Mesodermal cell (in vitro differentiated cells): ENCODE results near the gene UBAP2L.
"Not testable (repeated sequence)": the region's sequence is repeated elsewhere in the genome, so short reads cannot be mapped to it uniquely, and the experiment has no call there.

ENCODE experiments used
- H3K27ac ChIP-seq: 2 replicates; pipeline ENCODE4 v1.7.0; 2013; ENCODE audit warnings: mild to moderate bottlenecking, low read depth, low read length, moderate library complexity; ENCODE audit not compliant: severe bottlenecking
- H3K36me3 ChIP-seq: 2 replicates; pipeline ENCODE4 v1.7.1; 2013; ENCODE audit warnings: mild to moderate bottlenecking, low read length, moderate library complexity; ENCODE audit not compliant: control insufficient read depth, insufficient read depth
- H3K4me1 ChIP-seq: one replicate; pipeline ENCODE4 v1.7.1; 2013; ENCODE audit warnings: mild to moderate bottlenecking, low read length; ENCODE audit not compliant: insufficient read depth, control insufficient read depth, poor library complexity, severe bottlenecking
- H3K4me3 ChIP-seq: 2 replicates; pipeline ENCODE4 v1.7.0; 2013; ENCODE audit warnings: low read length, control low read depth, mild to moderate bottlenecking; ENCODE audit not compliant: insufficient read depth, poor library complexity, severe bottlenecking; ENCODE audit errors: extremely low read depth
- H3K9me3 ChIP-seq: 2 replicates; pipeline ENCODE4 v1.7.1; 2013; ENCODE audit warnings: mild to moderate bottlenecking, low read length, moderate library complexity; ENCODE audit not compliant: control insufficient read depth
- WGBS, 2 experiments: methylation state at CpG; one replicate each; pipeline ENCODE4 v1.1.5; 2013; ENCODE audit warnings: missing lambda C conversion rate in 2 of 2; ENCODE audit not compliant: insufficient coverage in 2 of 2; 5-methylcytosine and 5-hydroxymethylcytosine counted together

UBAP2L gene

DNA sequence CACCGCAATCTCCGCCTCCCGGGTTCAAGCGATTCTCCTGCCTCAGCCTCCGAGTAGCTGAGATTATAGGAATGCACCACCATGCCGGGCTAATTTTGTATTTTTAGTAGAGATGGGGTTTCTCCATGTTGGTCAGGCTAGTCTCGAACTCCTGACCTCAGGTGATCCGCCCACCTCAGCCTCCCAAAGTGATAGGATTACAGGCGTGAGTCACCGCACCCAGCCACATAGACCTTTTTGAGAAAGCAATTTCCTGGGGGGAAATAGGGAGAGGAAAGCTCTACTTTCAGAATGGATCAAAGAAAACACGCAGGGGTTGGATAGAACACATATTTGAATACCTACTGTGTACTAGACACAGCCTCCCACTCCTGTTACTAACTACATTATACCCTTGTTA is 15.0 kb upstream of the UBAP2L start:
- H3K4me1 ChIP-seq, H3K9me3 ChIP-seq, H3K4me3 ChIP-seq: not testable (repeated sequence)
- WGBS, 2 experiments, result 84 to 89% methylated on average over 7 of the region's 11 CpGs
- Histone ChIP-seq H3K27ac (peak overlapping the region; percentile 45), H3K36me3 (peaks cover 51% of the 10 kb centered on the region)

- no peak within 1 kb of the TSS for H3K4me3 ChIP-seq
- no peaks in the 10 kb centered on the region for H3K9me3 ChIP-seq
- H3K36me3 ChIP-seq, result peaks cover 55% of the 10 kb centered on the region
- H3K27ac ChIP-seq, result peak within 1 kb of the TSS; percentile 51
- WGBS, 2 experiments, result no CpG with 5 or more reads among the region's 1 CpG
- no peaks in the 10 kb centered on the region for H3K4me1 ChIP-seq
Observed at GRCh38 chr1:154206196-154206595, 14.6 kb upstream of the UBAP2L start, which contains the start of gene CFAP141. Gene CFAP141, minus strand, starts transcription at chr1:154206333. Its CDS starts 26 bp downstream, at chr1:154206307.

- 97% methylated on average over 4 to 9 of the region's 9 CpGs for WGBS, 2 experiments
- peaks cover 64% of the 10 kb centered on the region for H3K36me3 ChIP-seq
Observed at GRCh38 chr1:154207262-154207661, 13.5 kb upstream of the UBAP2L start.

GRCh38 chr1:154208677-154209388 is 11.9 kb upstream of the UBAP2L start:
- Histone ChIP-seq H3K4me1 (no peaks in the 10 kb centered on the region), H3K27ac (no peak overlapping the region), H3K9me3 (no peaks in the 10 kb centered on the region), H3K36me3 (peaks cover 80% of the 10 kb centered on the region), H3K4me3 (no peak overlapping the region)
- WGBS, 2 experiments, result 97 to 100% methylated on average over 3 of the region's 5 CpGs

More at GRCh38 chr1:154207262-154207661, 13.5 kb upstream of the UBAP2L start:
- H3K4me1 ChIP-seq, result no peaks in the 10 kb centered on the region
- peak overlapping the region; percentile 51 for H3K27ac ChIP-seq
- no peak overlapping the region for H3K4me3 ChIP-seq
- no peaks in the 10 kb centered on the region for H3K9me3 ChIP-seq

- no peaks in the 10 kb centered on the region for H3K9me3 ChIP-seq
- H3K4me3 ChIP-seq, result no peak overlapping the region
- no peak overlapping the region for H3K27ac ChIP-seq
- peaks cover 83% of the 10 kb centered on the region for H3K36me3 ChIP-seq
- WGBS, 2 experiments, result 96 to 99% methylated on average over 8 to 9 of the region's 10 CpGs
- H3K4me1 ChIP-seq, result no peaks in the 10 kb centered on the region
Observed at GRCh38 chr1:154212083-154212482, 8.7 kb upstream of the UBAP2L start.

DNA sequence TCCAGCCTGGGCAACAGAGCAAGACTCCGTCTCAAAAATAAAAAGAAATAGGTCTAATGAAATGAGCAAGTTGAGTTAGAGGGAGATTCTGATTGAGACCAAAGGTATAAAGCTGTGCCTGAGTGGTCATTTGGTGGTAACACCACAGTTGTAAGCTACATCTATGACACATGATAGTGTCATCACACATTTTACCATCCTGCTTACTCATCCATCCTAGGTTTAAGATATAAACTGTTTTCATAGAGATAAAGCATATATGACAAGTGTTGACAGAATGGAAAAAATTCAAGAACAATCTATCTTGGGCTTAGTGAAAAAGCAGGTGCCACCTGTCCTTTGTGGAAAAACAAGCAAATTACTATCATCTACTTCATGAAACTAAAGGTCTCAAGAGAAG is 7.5 kb upstream of the UBAP2L start:
- 80 to 100% methylated on average over 1 of the region's 1 CpG for WGBS, 2 experiments
- Histone ChIP-seq H3K4me1 (no peaks in the 10 kb centered on the region), H3K36me3 (peaks cover 83% of the 10 kb centered on the region), H3K27ac (no peak overlapping the region), H3K9me3 (no peaks in the 10 kb centered on the region), H3K4me3 (no peak overlapping the region)

GRCh38 chr1:154218545-154218944 is 2.2 kb upstream of the UBAP2L start:
- H3K4me3 ChIP-seq, result peak overlapping the region; percentile 91
- WGBS, 2 experiments, result 94 to 100% methylated on average over 3 of the region's 3 CpGs
- H3K36me3 ChIP-seq, result peaks cover 55% of the 10 kb centered on the region

DNA sequence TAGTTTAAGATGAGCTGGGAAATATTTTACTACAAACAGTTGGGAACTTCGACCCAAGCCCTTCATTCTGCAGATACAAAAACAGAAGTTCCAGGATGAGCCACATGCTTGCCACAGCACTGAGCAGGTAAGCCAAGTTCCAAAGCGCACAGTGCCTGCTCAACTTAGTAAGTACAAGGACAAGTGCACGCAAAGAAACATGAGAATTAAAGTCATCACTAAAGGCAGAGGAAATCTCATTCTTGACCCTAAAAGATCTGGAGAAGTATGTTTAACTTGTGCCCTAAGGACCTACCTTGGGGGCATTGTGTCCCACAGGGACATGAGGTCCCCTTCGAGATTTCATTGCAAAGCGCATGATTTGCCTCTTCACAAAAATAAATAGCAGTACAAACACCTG is 1.2 kb upstream of the UBAP2L start:
- Histone ChIP-seq H3K9me3 (no peaks in the 10 kb centered on the region), H3K4me3 (peak overlapping the region; percentile 91), H3K36me3 (peaks cover 45% of the 10 kb centered on the region), H3K27ac (peak overlapping the region; percentile 98), H3K4me1 (no peaks in the 10 kb centered on the region)
- WGBS, 2 experiments, result 20 to 28% methylated on average over 1 to 5 of the region's 5 CpGs

More at GRCh38 chr1:154218545-154218944, 2.2 kb upstream of the UBAP2L start:
- Histone ChIP-seq H3K4me1 (no peaks in the 10 kb centered on the region), H3K9me3 (no peaks in the 10 kb centered on the region), H3K27ac (no peak overlapping the region)

DNA sequence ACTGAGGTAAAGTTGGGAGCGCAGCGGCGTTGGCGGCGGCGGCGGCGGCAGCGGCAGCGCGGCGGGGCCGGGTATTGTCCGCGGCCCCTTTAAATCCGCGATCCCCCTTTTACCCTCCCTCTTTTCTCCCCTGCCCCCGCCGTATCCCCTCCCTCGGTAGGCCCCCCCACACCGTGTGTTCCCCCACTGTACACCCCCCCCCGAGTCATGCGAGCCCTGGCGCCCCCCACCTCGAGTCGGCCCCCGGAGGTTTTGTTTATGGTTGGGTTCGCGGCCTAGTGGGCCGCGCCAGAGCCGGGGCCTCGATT is 169 bp downstream of the UBAP2L start:
- 0% methylated on average over 1 to 14 of the region's 33 CpGs for WGBS, 2 experiments
- H3K9me3 ChIP-seq, result no peaks in the 10 kb centered on the region
- peak overlapping the region; percentile 86 for H3K27ac ChIP-seq
- peaks cover 54% of the 10 kb centered on the region for H3K36me3 ChIP-seq
- peak overlapping the region; percentile 91 for H3K4me3 ChIP-seq
- H3K4me1 ChIP-seq, result no peaks in the 10 kb centered on the region

DNA sequence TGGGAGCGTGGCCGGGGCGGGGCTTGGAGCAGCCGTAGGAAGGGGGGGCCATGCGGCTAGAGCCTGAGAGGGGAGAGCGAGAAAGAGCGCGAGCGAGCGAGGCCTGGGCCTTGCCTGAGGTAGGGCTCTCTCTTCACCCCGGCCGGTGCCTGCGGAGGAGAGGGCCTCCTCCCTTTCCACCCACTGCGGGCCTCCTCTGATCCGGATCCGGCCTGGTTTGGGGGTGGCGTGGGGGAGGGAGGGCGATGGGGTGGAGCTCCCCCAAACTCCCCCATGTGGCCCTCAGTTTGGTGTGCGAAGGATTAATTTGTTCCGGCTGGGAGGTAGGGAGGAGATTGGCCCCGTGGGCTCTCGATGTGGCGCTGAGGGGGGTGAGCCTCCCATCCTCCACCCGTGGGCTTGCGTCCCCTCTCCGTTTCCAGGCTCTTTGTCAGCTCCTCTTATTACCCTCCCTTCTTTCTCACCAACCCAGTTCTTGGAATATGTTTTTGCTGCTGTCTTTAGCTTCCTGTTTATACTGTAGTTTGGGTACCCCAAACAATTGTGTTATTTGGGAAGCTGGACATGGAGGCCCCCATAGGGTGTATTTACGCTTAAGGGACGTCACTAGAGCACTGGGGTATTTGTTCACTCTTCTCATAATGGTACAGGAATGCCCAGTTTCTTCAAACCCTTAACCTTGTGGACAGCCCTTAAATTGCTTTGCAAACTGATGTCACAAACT is 685 bp downstream of the UBAP2L start:
- Histone ChIP-seq H3K27ac (peak overlapping the region; percentile 86), H3K4me3 (peak overlapping the region; percentile 91), H3K36me3 (peaks cover 54% of the 10 kb centered on the region), H3K9me3 (no peaks in the 10 kb centered on the region), H3K4me1 (no peaks in the 10 kb centered on the region)
- WGBS, 2 experiments, result 0% methylated on average over 1 of the region's 28 CpGs; no CpG with 5 or more reads in 1 of the 2 experiments

- H3K9me3 ChIP-seq, result no peaks in the 10 kb centered on the region
- peak overlapping the region; percentile 91 for H3K4me3 ChIP-seq
- no peak overlapping the region for H3K27ac ChIP-seq
- peaks cover 54% of the 10 kb centered on the region for H3K36me3 ChIP-seq
- WGBS, 2 experiments, result 100% methylated on average over 1 of the region's 1 CpG; no CpG with 5 or more reads in 1 of the 2 experiments
- no peaks in the 10 kb centered on the region for H3K4me1 ChIP-seq
Observed at GRCh38 chr1:154222518-154222917, 1.8 kb downstream of the UBAP2L start.
